Prostate gland (tissue), 2 donors: ENCODE results near the gene PLOD3.

Experiments used
- CTCF ChIP-seq, 4 experiments: fragments of 200-600 bp in 2 of 4; fragments of 450-650 bp in 2 of 4; sonication (generic) in 2 of 4; IDR thresholded peaks; 1 replicate in 3 of 4; 2 replicates in 1 of 4; pipeline ENCODE4 v1.5.1; 2016 to 2019; ENCODE audit warnings: antibody characterized with exemption in 4 of 4, mild to moderate bottlenecking in 2 of 4, moderate library complexity in 2 of 4
- POLR2A ChIP-seq: fragments of 450-650 bp; IDR thresholded peaks from one replicate; pipeline ENCODE4 v1.6.1; 2016; ENCODE audit warnings: antibody characterized with exemption, mild to moderate bottlenecking
- POLR2AphosphoS5 ChIP-seq: sonication (generic); formaldehyde crosslinking; IDR thresholded peaks from one replicate; pipeline ENCODE4 v1.6.1; 2017; ENCODE audit warnings: antibody characterized with exemption

GRCh38 chr7:101156866-101157589 is 60.4 kb downstream of the PLOD3 start:
- no peak for TF ChIP-seq POLR2A
- TF ChIP-seq CTCF (IDR thresholded peaks at IDR 0.05), result no peak
- no peak for TF ChIP-seq POLR2AphosphoS5
